AG04449 (cell line): ENCODE results near the gene TXNRD1.

Experiments
- CTCF ChIA-PET: fragments of 350-600 bp; formaldehyde crosslinking; extraction: SDS; loops from one replicate; lab custom pipeline; 2021; ENCODE audit warnings: antibody characterized with exemption; lab: Yijun Ruan, JAX
- POLR2A ChIA-PET: fragments of 400-600, 350-600 bp; formaldehyde crosslinking; extraction: SDS; loops from one replicate; lab custom pipeline; 2020; ENCODE audit warnings: antibody characterized with exemption, inconsistent platforms; lab: Yijun Ruan, JAX
- DNase-seq: peaks from one replicate; pipeline ENCODE4 v3.0.0-alpha.2; 2010; ENCODE audit warnings: low read depth, low spot score
- H3K4me3 ChIP-seq: 2 replicates; pipeline ENCODE4 v1.5.1; 2011; ENCODE audit warnings: low read depth, mild to moderate bottlenecking, control low read depth, low read length
- CTCF ChIP-seq: IDR thresholded peaks from one replicate; pipeline ENCODE4 v1.5.1; 2011; ENCODE audit warnings: mild to moderate bottlenecking, moderate library complexity, low read length, control low read depth, inconsistent platforms; ENCODE audit not compliant: insufficient read depth; ENCODE audit errors: missing control alignments

Gene TXNRD1

DNA sequence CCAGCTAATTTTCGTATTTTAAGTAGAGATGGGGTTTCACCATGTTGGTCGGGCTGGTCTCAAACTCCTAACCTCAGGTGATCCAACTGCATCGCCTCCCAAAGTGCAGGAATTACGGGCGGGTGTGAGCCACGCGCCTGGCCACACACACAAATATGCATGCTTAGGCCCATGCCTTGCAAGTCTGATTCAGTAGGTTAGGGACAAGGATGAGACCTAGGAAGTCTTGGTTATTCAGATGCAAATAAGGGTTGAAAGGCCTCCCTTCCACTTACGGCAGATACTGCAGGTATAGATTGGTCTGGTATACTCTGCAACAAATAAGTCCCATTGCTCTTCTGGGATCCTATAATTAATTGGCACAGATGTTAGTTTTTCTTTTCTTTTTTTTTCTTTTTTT is 32.9 kb downstream of the TXNRD1 start:
- no peak for TF ChIP-seq CTCF
- ChIA-PET CTCF (no interaction called here), POLR2A (no interaction called here)
- DNase-seq = no peak
- no peak overlapping the region for H3K4me3 ChIP-seq

DNA sequence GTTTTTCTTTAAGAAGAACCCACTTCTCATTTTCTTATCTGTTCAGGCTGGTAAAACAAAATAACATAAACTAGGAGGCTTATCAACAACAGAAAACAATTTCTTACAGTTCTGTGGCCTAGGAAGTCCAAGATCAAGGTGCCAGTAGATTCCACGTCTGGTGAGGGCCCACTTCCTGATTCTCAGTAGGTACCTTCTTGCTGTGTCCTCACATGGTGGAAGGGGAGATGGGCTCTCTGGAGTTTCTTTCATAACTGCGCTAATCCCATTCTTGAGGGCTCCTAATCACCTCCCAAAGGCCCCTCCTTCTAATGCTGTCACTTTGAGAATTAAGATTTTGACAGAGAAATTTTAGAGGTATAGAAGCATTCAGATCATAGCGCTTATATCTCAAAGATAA is 33.4 kb downstream of the TXNRD1 start:
- ChIA-PET CTCF (no interaction called here), POLR2A (no interaction called here)
- H3K4me3 ChIP-seq = no peak overlapping the region
- no peak for TF ChIP-seq CTCF
- no peak for DNase-seq

GRCh38 chr12:104249898-104250297 is 34.3 kb downstream of the TXNRD1 start:
- POLR2A ChIA-PET = no interaction called here
- TF ChIP-seq CTCF = no peak
- CTCF ChIA-PET = no interaction called here
- H3K4me3 ChIP-seq = no peak overlapping the region
- DNase-seq = no peak

- H3K4me3 ChIP-seq = no peak overlapping the region
- ChIA-PET POLR2A (no interaction called here), CTCF (interaction anchor here (1.2 kb wide), 1 partner anchor 24 kb away, joined by 3 read pairs; no protein-coding TSS in a partner anchor)
- DNase-seq = no peak
- no peak for TF ChIP-seq CTCF
Measured at GRCh38 chr12:104250366-104251125, 35.0 kb downstream of the TXNRD1 start.

DNA sequence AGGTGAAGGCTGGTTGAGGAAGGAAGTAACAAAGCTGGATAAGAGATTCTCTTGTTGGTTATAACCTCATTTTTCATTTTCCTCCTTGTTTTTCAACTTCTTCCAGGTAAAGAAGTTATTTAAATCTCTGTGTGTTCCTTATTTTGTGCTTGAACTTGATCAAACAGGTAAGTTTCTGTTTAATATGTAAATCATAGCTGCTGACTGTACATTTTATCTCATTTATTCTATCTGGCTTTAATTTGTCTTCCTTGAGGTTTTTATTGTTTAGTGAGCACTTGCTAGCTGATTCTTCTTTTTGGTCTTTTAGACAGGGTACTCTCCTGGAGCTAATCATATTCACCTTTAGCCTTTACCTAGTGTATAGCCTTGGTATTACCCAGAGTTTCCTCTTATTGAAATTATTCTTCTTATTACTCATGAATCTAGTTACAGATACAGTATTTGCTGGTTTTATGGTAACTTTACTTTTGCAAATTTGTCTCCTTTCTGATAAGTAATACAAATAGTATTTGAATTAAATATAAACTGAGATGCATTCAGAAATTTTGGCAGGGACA is 42.4 kb downstream of the TXNRD1 start:
- DNase-seq = no peak
- no peak overlapping the region for H3K4me3 ChIP-seq
- ChIA-PET POLR2A (no interaction called here), CTCF (interaction anchor here (0.7 kb wide), 1 partner anchor 34 kb away, joined by 3 read pairs; no protein-coding TSS in a partner anchor)
- no peak for TF ChIP-seq CTCF

DNA sequence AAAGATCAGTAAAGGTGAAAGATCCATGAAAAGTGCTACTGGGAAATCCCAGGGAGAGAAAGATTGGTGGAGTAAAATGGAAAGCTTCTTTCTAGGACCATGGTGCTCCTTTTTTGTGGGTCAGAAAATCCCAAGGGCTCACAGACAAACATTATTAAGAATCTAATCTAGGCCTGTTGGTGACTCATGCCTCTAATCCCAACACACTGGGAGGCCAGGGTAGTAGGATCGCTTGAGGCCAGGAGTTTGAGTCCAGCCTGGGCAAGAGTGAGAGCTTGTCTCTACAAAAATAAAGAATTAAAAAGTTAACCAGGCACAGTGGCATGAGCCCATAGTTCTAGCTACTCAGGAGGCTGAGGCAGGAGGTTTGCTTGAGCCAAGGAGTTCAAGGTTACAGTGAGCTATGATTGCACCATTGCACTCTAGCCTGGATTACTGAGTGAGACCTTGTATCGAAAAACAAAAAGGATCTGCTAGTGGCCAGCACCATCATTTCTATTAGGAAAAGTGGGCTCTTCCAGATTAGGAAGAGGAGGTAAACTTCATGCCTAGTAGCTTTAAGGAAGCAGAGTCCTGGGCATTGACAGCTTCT is 43.0 kb downstream of the TXNRD1 start:
- H3K4me3 ChIP-seq = no peak overlapping the region
- ChIA-PET CTCF (interaction anchor here (0.7 kb wide), 1 partner anchor 35 kb away, joined by 3 read pairs; no protein-coding TSS in a partner anchor), POLR2A (no interaction called here)
- DNase-seq = no peak
- no peak for TF ChIP-seq CTCF
